CD14-positive monocyte (primary cell): Measurements from ENCODE around the gene CBX6. TPM values are rescaled to one million over a fixed set of nuclear protein-coding genes. Genes with fewer than 3 reads are reported as not detected.

Source experiments
- DNase-seq, 3 donors: peaks; one replicate each; pipeline ENCODE4 v3.0.0-alpha.2; 2011 to 2022
- H2AFZ ChIP-seq: 2 replicates; pipeline ENCODE4 v1.6.0; 2012; ENCODE audit warnings: mild to moderate bottlenecking, low read depth, low read length, inconsistent platforms; ENCODE audit not compliant: insufficient read depth, poor library complexity, severe bottlenecking
- H3K27ac ChIP-seq, 2 donors: 1 replicate in 1 of 2; 2 replicates in 1 of 2; pipeline ENCODE4 v1.5.1; 2012 to 2013; ENCODE audit warnings: low read length in 2 of 2, control low read depth in 1 of 2, inconsistent platforms in 1 of 2, low read depth in 1 of 2, mild to moderate bottlenecking in 1 of 2
- H3K27me3 ChIP-seq, 2 donors: one replicate each; pipeline versions ENCODE4 v1.6.0 to v1.6.1; 2011 to 2013; ENCODE audit warnings: low read length in 2 of 2; ENCODE audit not compliant: control insufficient read depth in 2 of 2, insufficient read depth in 2 of 2
- H3K36me3 ChIP-seq, 2 donors: replicated peaks in 1 of 2; 1 replicate in 1 of 2; 2 replicates in 1 of 2; pipeline versions ENCODE4 v1.5.1 to v1.6.1; 2012 to 2013; ENCODE audit warnings: low read length in 2 of 2, control low read depth in 1 of 2, inconsistent platforms in 1 of 2, mild to moderate bottlenecking in 1 of 2; ENCODE audit not compliant: insufficient read depth in 2 of 2, control insufficient read depth in 1 of 2
- H3K4me1 ChIP-seq, 2 donors: 1 replicate in 1 of 2; 2 replicates in 1 of 2; pipeline versions ENCODE4 v1.5.1 to v1.6.1; 2012 to 2013; ENCODE audit warnings: low read length in 2 of 2, control low read depth in 1 of 2, inconsistent platforms in 1 of 2, mild to moderate bottlenecking in 1 of 2, moderate library complexity in 1 of 2; ENCODE audit not compliant: insufficient read depth in 2 of 2, control insufficient read depth in 1 of 2
- H3K4me2 ChIP-seq: replicated peaks from 2 replicates; pipeline ENCODE3; 2012; ENCODE audit warnings: low read length, moderate library complexity, mild to moderate bottlenecking; ENCODE audit not compliant: poor library complexity, severe bottlenecking; ENCODE audit errors: extremely low read depth
- H3K4me3 ChIP-seq, 3 experiments: fragments of 200-600 bp in 1 of 3; sonication (generic) in 1 of 3; replicated peaks in 1 of 3; 1 replicate in 2 of 3; 2 replicates in 1 of 3; pipeline ENCODE4 v1.5.1; 2011 to 2013; ENCODE audit warnings: low read length in 3 of 3, mild to moderate bottlenecking in 3 of 3, control low read depth in 2 of 3, low read depth in 2 of 3, inconsistent platforms in 1 of 3, moderate library complexity in 1 of 3
- H3K79me2 ChIP-seq: 2 replicates; pipeline ENCODE4 v1.6.0; 2012; ENCODE audit warnings: mild to moderate bottlenecking, control low read depth, inconsistent platforms, low read length, moderate library complexity; ENCODE audit not compliant: insufficient read depth
- H3K9ac ChIP-seq: 2 replicates; pipeline ENCODE4 v1.6.0; 2017; ENCODE audit warnings: low read length, mild to moderate bottlenecking; ENCODE audit not compliant: insufficient read depth, poor library complexity, severe bottlenecking
- H3K9me3 ChIP-seq, 2 donors: replicated peaks in 1 of 2; 1 replicate in 1 of 2; 2 replicates in 1 of 2; pipeline versions ENCODE4 v1.5.1 to v1.6.1; 2012 to 2013; ENCODE audit warnings: low read length in 2 of 2, control low read depth in 1 of 2; ENCODE audit not compliant: control insufficient read depth in 1 of 2, insufficient read depth in 1 of 2
- H4K20me1 ChIP-seq: 2 replicates; pipeline ENCODE4 v1.6.0; 2012; ENCODE audit warnings: mild to moderate bottlenecking, low read length, control low read depth, moderate library complexity; ENCODE audit not compliant: insufficient read depth
- H3K27ac Mint-ChIP-seq, 7 donors: one replicate each; pipeline ENCODE4 v1.8.0; 2020; ENCODE audit warnings: mild to moderate bottlenecking in 7 of 7, mixed read lengths in 7 of 7, moderate library complexity in 6 of 7, inconsistent platforms in 2 of 7
- H3K27me3 Mint-ChIP-seq, 3 donors: one replicate each; pipeline ENCODE4 v1.8.0; 2021 to 2022; ENCODE audit warnings: low read depth in 3 of 3, mild to moderate bottlenecking in 3 of 3, mixed read lengths in 3 of 3, moderate library complexity in 3 of 3, inconsistent platforms in 1 of 3
- H3K36me3 Mint-ChIP-seq, 2 donors: one replicate each; pipeline ENCODE4 v1.8.0; 2020; ENCODE audit warnings: mixed read lengths in 2 of 2, inconsistent platforms in 1 of 2, mild to moderate bottlenecking in 1 of 2
- H3K4me1 Mint-ChIP-seq: one replicate; pipeline ENCODE4 v1.8.0; 2020; ENCODE audit warnings: mild to moderate bottlenecking, mixed read lengths
- H3K4me3 Mint-ChIP-seq, 2 donors: one replicate each; pipeline ENCODE4 v1.8.0; 2020; ENCODE audit warnings: mild to moderate bottlenecking in 2 of 2, mixed read lengths in 2 of 2, moderate library complexity in 1 of 2
- H3K9me3 Mint-ChIP-seq, 7 donors: one replicate each; pipeline ENCODE4 v1.8.0; 2020 to 2022; ENCODE audit warnings: mixed read lengths in 7 of 7, mild to moderate bottlenecking in 6 of 7, moderate library complexity in 6 of 7, inconsistent platforms in 2 of 7
- CTCF ChIP-seq: fragments of 200-600 bp; IDR thresholded peaks from one replicate; pipeline ENCODE4 v1.8.0; 2022; ENCODE audit warnings: antibody characterized with exemption, mild to moderate bottlenecking
- WGBS: methylation state at CpG from one replicate; pipeline ENCODE4 v1.1.5; 2013; ENCODE audit warnings: missing lambda C conversion rate; ENCODE audit not compliant: insufficient coverage; 5-methylcytosine and 5-hydroxymethylcytosine counted together
- intact Hi-C, 2 donors: fragments of 100-400 bp; cut with micrococcal nuclease; formaldehyde crosslinking; loops; one replicate each; pipeline versions ENCODE4 v1.15.0 to v1.15.1; 2023
- polyA plus RNA-seq, 3 donors: library from polyadenylated mRNA; depleted of rRNA in 1 of 3; unstranded in 2 of 3; stranded (reverse) in 1 of 3; fragments of 300-500 nt in 2 of 3; fragments of >200 nt in 1 of 3; fragmentation: Illumina TruSeq in 2 of 3; gene quantifications; 1 replicate in 2 of 3; 2 replicates in 1 of 3; pipeline ENCODE4 v1.2.3, GENCODE V29; 2012 to 2021

The CBX6 gene
- polyA plus RNA-seq, 3 donors: 2.1 to 26.7 (median 5.0) TPM

GRCh38 chr22:38843657-38844314, 28.2 kb downstream of the CBX6 start, which contains the start of gene NPTXR:
NPTXR (minus strand) TSS chr22:38844028.
- H3K4me3 Mint-ChIP-seq: peak within 1 kb of the TSS; percentile 41 to 92
- peaks cover 13% of the 10 kb centered on the region for H3K4me1 Mint-ChIP-seq
- H3K36me3 ChIP-seq: no peaks in the 10 kb centered on the region
- H3K27ac Mint-ChIP-seq: no peak within 1 kb of the TSS
- peaks cover 32 to 60% of the 10 kb centered on the region in 2 donors for H3K27me3 ChIP-seq
- under 1% methylated on average over 105 of the region's 105 CpGs for WGBS
- H3K4me1 ChIP-seq: peaks cover 7 to 15% of the 10 kb centered on the region in 2 donors
- peak in 2 of 3 donors; percentile 20 to 39 for DNase-seq
- intact Hi-C loops: no loop called here
- peaks cover 66 to 80% (median 73%) of the 10 kb centered on the region in 3 donors for H3K27me3 Mint-ChIP-seq
- no peak within 1 kb of the TSS for H3K9ac ChIP-seq
- H4K20me1 ChIP-seq: no peaks in the 10 kb centered on the region
- H3K4me2 ChIP-seq: peak within 1 kb of the TSS; percentile 68
- no peaks in the 10 kb centered on the region for H3K79me2 ChIP-seq
- peaks cover 0 to 10% (median 7%) of the 10 kb centered on the region in 7 donors for H3K9me3 Mint-ChIP-seq
- TF ChIP-seq CTCF: no peak
- H3K4me3 ChIP-seq: peak within 1 kb of the TSS in 1 of 3 experiments; percentile 57
- peaks cover 9% of the 10 kb centered on the region in 2 donors for H3K36me3 Mint-ChIP-seq
- no peak within 1 kb of the TSS for H3K27ac ChIP-seq
- peak within 1 kb of the TSS; percentile 53 for H2AFZ ChIP-seq
- peaks cover 0 to 14% of the 10 kb centered on the region in 2 donors for H3K9me3 ChIP-seq

GRCh38 chr22:38843201-38843656, 28.8 kb downstream of the CBX6 start:
- peaks cover 68 to 82% (median 70%) of the 10 kb centered on the region in 3 donors for H3K27me3 Mint-ChIP-seq
- H3K9ac ChIP-seq: no peak overlapping the region
- H3K9me3 Mint-ChIP-seq: peaks cover 0 to 10% (median 7%) of the 10 kb centered on the region in 7 donors
- no peak overlapping the region for H3K27ac Mint-ChIP-seq
- H3K27ac ChIP-seq: no peak overlapping the region
- H3K9me3 ChIP-seq: peaks cover 0 to 14% of the 10 kb centered on the region in 2 donors
- peaks cover 15% of the 10 kb centered on the region for H3K4me1 Mint-ChIP-seq
- peak overlapping the region in 1 of 2 donors; percentile 30 for H3K4me3 Mint-ChIP-seq
- intact Hi-C loops: no loop called here
- H3K36me3 Mint-ChIP-seq: peaks cover 9% of the 10 kb centered on the region in 2 donors
- peaks cover 32 to 60% of the 10 kb centered on the region in 2 donors for H3K27me3 ChIP-seq
- WGBS: under 1% methylated on average over 68 of the region's 68 CpGs
- no peaks in the 10 kb centered on the region for H3K36me3 ChIP-seq
- TF ChIP-seq CTCF: peak; percentile 20
- no peaks in the 10 kb centered on the region for H3K79me2 ChIP-seq
- peak overlapping the region in 1 of 3 experiments; percentile 57 for H3K4me3 ChIP-seq
- peak overlapping the region; percentile 53 for H2AFZ ChIP-seq
- no peaks in the 10 kb centered on the region for H4K20me1 ChIP-seq
- peak overlapping the region; percentile 68 for H3K4me2 ChIP-seq
- peaks cover 7 to 15% of the 10 kb centered on the region in 2 donors for H3K4me1 ChIP-seq
- peak; percentile 7 to 28 (median 12) for DNase-seq
